ENCODE measurements around the gene RCSD1. TPM values are rescaled to one million over a fixed set of nuclear protein-coding genes. Genes with fewer than 3 reads are reported as not detected.

Gene RCSD1
- polyA plus RNA-seq, 1 experiment = not detected

DNA sequence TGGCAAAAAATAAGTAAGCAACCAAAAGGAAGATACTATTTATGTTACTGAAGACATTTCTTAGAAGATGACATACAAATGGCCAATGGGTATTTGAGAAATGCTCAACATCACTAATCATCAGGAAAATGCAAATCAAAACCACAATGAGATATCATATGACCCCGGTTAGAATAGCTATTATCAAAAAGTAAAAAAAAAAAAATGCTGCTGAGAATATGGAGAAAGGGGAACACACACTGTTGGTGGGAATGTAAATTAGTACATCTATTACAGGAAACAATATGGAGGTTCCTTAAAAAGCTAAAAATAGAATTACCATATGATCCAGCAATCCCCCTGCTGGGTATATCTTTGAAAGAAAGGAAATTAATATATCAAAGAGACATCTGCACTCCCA lies 42.2 kb upstream of the RCSD1 start:
- Histone ChIP-seq H3K4me3 (ENCODE audit: low read depth, low read length) (no peak overlapping the region), H3K9me3 (ENCODE audit: control insufficient read depth, insufficient read depth, low read length) (no peaks in the 10 kb centered on the region), H3K27me3 (ENCODE audit: control insufficient read depth, insufficient read depth, low read length) (peaks cover 6% of the 10 kb centered on the region), H3K27ac (ENCODE audit: low read depth, low read length) (no peak overlapping the region)
- ChIA-PET CTCF (interaction anchor here (1.7 kb wide), 1 partner anchor 12 kb away, joined by 3 read pairs; no protein-coding TSS in a partner anchor), POLR2A (no interaction called here)
- TF ChIP-seq, protein P1, sequence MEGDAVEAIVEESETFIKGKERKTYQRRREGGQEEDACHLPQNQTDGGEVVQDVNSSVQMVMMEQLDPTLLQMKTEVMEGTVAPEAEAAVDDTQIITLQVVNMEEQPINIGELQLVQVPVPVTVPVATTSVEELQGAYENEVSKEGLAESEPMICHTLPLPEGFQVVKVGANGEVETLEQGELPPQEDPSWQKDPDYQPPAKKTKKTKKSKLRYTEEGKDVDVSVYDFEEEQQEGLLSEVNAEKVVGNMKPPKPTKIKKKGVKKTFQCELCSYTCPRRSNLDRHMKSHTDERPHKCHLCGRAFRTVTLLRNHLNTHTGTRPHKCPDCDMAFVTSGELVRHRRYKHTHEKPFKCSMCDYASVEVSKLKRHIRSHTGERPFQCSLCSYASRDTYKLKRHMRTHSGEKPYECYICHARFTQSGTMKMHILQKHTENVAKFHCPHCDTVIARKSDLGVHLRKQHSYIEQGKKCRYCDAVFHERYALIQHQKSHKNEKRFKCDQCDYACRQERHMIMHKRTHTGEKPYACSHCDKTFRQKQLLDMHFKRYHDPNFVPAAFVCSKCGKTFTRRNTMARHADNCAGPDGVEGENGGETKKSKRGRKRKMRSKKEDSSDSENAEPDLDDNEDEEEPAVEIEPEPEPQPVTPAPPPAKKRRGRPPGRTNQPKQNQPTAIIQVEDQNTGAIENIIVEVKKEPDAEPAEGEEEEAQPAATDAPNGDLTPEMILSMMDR (IDR thresholded peaks at IDR 0.05; ENCODE audit: low read depth, low read length) = no peak
- no peak for DNase-seq (ENCODE audit: low read depth, low spot score)

DNA sequence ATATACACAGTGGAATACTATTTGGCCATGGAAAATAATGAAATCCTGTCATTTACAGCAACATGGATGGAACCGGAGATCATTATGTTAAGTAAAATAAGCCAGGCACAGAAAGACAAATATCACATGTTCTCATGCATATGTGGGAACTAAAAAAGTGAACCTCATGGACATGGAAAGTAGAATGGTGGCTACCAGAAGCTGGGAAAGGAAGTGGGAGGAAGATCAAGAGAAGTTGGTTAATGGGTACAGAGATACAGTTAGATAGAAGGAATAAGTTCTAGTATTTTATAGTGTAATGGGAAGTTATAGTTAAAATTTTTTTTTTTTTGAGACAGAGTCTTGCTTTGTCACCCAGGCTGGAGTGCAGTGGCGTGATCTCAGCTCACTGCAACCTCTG lies 41.7 kb upstream of the RCSD1 start:
- TF ChIP-seq, protein P1 (IDR thresholded peaks at IDR 0.05; ENCODE audit: low read depth, low read length) = no peak
- no peak for DNase-seq (ENCODE audit: low read depth, low spot score)
- H3K27me3 ChIP-seq (ENCODE audit: control insufficient read depth, insufficient read depth, low read length) = peaks cover 6% of the 10 kb centered on the region
- no peak overlapping the region for H3K27ac ChIP-seq (ENCODE audit: low read depth, low read length)
- no peaks in the 10 kb centered on the region for H3K9me3 ChIP-seq (ENCODE audit: control insufficient read depth, insufficient read depth, low read length)
- ChIA-PET POLR2A (no interaction called here), CTCF (interaction anchor here (1.7 kb wide), 1 partner anchor 12 kb away, joined by 3 read pairs; no protein-coding TSS in a partner anchor)
- H3K4me3 ChIP-seq (ENCODE audit: low read depth, low read length) = no peak overlapping the region

DNA sequence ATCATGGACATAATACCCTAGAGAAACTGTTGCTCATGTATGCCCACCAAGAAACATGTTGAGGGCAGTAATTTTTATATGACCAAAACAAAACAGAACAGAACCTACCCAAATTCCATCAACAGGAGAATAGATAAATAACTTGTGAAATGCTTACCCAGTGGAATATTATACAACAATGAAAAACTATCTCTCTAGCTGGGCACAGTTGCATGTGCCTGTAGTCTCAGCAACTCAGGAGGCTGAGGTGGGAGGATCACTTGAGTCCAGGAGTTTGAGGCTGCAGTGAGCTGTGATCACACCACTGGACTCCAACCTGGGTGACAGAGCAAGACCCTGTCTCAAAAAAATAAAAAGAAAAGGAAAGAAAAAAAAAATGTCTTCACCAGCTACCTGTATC lies 37.6 kb upstream of the RCSD1 start:
- Histone ChIP-seq H3K27me3 (ENCODE audit: control insufficient read depth, insufficient read depth, low read length) (peaks cover 8% of the 10 kb centered on the region), H3K9me3 (ENCODE audit: control insufficient read depth, insufficient read depth, low read length) (no peaks in the 10 kb centered on the region), H3K4me3 (ENCODE audit: low read depth, low read length) (no peak overlapping the region), H3K27ac (ENCODE audit: low read depth, low read length) (no peak overlapping the region)
- CTCF ChIA-PET = interaction anchor here (2.3 kb wide), 1 partner anchor 96 kb away, joined by 9 read pairs; no protein-coding TSS in a partner anchor
- POLR2A ChIA-PET = no interaction called here
- DNase-seq (ENCODE audit: low read depth, low spot score) = no peak
- TF ChIP-seq, protein P1 (IDR thresholded peaks at IDR 0.05; ENCODE audit: low read depth, low read length) = no peak

DNA sequence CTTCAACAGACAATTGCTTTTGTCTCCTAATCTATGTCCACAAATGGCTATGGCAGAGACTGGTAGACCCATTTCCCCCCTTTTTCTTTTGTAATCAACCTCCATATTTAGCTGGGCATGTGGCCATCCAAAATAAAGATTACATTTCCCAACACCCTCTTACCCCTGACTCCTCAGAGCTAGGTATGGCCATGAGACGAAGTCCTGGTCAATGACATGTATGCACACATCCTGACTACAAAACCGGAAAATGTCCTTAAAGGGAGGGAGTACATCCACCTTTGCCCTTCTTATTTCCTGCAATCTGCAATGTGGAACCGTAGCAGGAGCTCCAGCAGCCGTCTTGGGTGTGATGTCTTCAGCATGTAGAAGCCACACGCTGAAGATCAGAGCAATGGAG lies 36.2 kb upstream of the RCSD1 start:
- Histone ChIP-seq H3K27me3 (ENCODE audit: control insufficient read depth, insufficient read depth, low read length) (peaks cover 8% of the 10 kb centered on the region), H3K27ac (ENCODE audit: low read depth, low read length) (no peak overlapping the region), H3K4me3 (ENCODE audit: low read depth, low read length) (no peak overlapping the region), H3K9me3 (ENCODE audit: control insufficient read depth, insufficient read depth, low read length) (no peaks in the 10 kb centered on the region)
- ChIA-PET POLR2A (no interaction called here), CTCF (interaction anchor here (2.3 kb wide), 1 partner anchor 94 kb away, joined by 9 read pairs; no protein-coding TSS in a partner anchor)
- TF ChIP-seq, protein P1 (IDR thresholded peaks at IDR 0.05; ENCODE audit: low read depth, low read length) = no peak
- no peak for DNase-seq (ENCODE audit: low read depth, low spot score)

- no peak overlapping the region for H3K27ac ChIP-seq (ENCODE audit: low read depth, low read length)
- no peaks in the 10 kb centered on the region for H3K9me3 ChIP-seq (ENCODE audit: control insufficient read depth, insufficient read depth, low read length)
- ChIA-PET CTCF (no interaction called here), POLR2A (no interaction called here)
- peaks cover 6% of the 10 kb centered on the region for H3K27me3 ChIP-seq (ENCODE audit: control insufficient read depth, insufficient read depth, low read length)
- DNase-seq (ENCODE audit: low read depth, low spot score) = no peak
- no peak overlapping the region for H3K4me3 ChIP-seq (ENCODE audit: low read depth, low read length)
- TF ChIP-seq, protein P1 (IDR thresholded peaks at IDR 0.05; ENCODE audit: low read depth, low read length) = no peak
Observed at GRCh38 chr1:167594822-167595221, 35.2 kb upstream of the RCSD1 start.

All from AG04450 (cell line).